ENCODE results near the gene NFIA. TPM values are rescaled to one million over a fixed set of nuclear protein-coding genes. Genes with fewer than 3 reads are reported as not detected.

Gene NFIA
- total and polyA plus RNA-seq, 2 of the 13 experiments (the other 11 are each of a cell fraction or from before 2014, with no cell fraction given): 14.7 to 28.5 TPM

DNA sequence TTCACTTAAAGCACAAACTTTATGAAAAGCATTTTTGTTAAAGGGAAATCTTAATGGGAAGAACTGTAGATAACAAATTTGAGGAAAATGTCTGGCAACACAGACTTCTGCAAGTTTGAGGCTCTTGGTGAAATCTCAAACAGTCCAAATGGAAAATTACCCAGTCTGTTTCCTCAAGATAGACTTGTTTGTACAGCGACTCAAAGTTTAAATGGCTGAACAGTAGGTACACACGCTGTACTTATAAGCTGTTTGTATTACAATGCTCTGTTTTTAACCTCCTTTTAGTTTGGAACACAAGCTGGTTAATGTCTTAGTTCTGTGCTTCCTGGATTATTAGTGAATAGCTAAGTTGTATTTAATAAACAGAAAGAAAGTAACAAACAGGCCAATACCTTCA is 217.1 kb downstream of the NFIA start (continued):
- TF ChIP-seq, protein P1, sequence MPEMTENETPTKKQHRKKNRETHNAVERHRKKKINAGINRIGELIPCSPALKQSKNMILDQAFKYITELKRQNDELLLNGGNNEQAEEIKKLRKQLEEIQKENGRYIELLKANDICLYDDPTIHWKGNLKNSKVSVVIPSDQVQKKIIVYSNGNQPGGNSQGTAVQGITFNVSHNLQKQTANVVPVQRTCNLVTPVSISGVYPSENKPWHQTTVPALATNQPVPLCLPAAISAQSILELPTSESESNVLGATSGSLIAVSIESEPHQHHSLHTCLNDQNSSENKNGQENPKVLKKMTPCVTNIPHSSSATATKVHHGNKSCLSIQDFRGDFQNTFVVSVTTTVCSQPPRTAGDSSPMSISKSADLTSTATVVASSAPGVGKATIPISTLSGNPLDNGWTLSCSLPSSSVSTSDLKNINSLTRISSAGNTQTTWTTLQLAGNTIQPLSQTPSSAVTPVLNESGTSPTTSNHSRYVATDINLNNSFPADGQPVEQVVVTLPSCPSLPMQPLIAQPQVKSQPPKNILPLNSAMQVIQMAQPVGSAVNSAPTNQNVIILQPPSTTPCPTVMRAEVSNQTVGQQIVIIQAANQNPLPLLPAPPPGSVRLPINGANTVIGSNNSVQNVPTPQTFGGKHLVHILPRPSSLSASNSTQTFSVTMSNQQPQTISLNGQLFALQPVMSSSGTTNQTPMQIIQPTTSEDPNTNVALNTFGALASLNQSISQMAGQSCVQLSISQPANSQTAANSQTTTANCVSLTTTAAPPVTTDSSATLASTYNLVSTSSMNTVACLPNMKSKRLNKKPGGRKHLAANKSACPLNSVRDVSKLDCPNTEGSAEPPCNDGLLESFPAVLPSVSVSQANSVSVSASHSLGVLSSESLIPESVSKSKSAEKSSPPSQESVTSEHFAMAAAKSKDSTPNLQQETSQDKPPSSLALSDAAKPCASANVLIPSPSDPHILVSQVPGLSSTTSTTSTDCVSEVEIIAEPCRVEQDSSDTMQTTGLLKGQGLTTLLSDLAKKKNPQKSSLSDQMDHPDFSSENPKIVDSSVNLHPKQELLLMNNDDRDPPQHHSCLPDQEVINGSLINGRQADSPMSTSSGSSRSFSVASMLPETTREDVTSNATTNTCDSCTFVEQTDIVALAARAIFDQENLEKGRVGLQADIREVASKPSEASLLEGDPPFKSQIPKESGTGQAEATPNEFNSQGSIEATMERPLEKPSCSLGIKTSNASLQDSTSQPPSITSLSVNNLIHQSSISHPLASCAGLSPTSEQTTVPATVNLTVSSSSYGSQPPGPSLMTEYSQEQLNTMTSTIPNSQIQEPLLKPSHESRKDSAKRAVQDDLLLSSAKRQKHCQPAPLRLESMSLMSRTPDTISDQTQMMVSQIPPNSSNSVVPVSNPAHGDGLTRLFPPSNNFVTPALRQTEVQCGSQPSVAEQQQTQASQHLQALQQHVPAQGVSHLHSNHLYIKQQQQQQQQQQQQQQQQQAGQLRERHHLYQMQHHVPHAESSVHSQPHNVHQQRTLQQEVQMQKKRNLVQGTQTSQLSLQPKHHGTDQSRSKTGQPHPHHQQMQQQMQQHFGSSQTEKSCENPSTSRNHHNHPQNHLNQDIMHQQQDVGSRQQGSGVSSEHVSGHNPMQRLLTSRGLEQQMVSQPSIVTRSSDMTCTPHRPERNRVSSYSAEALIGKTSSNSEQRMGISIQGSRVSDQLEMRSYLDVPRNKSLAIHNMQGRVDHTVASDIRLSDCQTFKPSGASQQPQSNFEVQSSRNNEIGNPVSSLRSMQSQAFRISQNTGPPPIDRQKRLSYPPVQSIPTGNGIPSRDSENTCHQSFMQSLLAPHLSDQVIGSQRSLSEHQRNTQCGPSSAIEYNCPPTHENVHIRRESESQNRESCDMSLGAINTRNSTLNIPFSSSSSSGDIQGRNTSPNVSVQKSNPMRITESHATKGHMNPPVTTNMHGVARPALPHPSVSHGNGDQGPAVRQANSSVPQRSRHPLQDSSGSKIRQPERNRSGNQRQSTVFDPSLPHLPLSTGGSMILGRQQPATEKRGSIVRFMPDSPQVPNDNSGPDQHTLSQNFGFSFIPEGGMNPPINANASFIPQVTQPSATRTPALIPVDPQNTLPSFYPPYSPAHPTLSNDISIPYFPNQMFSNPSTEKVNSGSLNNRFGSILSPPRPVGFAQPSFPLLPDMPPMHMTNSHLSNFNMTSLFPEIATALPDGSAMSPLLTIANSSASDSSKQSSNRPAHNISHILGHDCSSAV (CRISPR knock-in tag; IDR thresholded peaks at IDR 0.05; ENCODE audit: borderline replicate concordance): no peak
- TF ChIP-seq MIXL1 (CRISPR knock-in tag; IDR thresholded peaks at IDR 0.05): peak; percentile 69; the same call in 1 of the 2 replicates
- TF ChIP-seq CEBPG (CRISPR knock-in tag; IDR thresholded peaks at IDR 0.05): peak; percentile 40; the same call in 1 of the 2 replicates
- peak; percentile 44; the same call in 1 of the 2 replicates for TF ChIP-seq KDM6A (CRISPR knock-in tag; IDR thresholded peaks at IDR 0.05; ENCODE audit: low read depth)
- TF ChIP-seq MED1 (CRISPR knock-in tag; IDR thresholded peaks at IDR 0.05): peak; percentile 40; the same call in 1 of the 2 replicates
- peak; percentile 73; the same call in 1 of the 2 replicates for TF ChIP-seq HMG20A (CRISPR knock-in tag; IDR thresholded peaks at IDR 0.05; ENCODE audit: borderline replicate concordance)
- no peak for TF ChIP-seq SOX6 (IDR thresholded peaks at IDR 0.05)
- peak; percentile 33; the same call in 1 of the 2 replicates for TF ChIP-seq SOX6 (CRISPR knock-in tag; IDR thresholded peaks at IDR 0.05)
- TF ChIP-seq SOX5 (CRISPR knock-in tag; IDR thresholded peaks at IDR 0.05; ENCODE audit: borderline replicate concordance): peak; percentile 75; the same call in 1 of the 2 replicates
- no peak for TF ChIP-seq SOX13 (IDR thresholded peaks at IDR 0.05)
- TF ChIP-seq SOX13 (CRISPR knock-in tag; conservative IDR thresholded peaks at IDR 0.05 in 1 of 2, IDR thresholded peaks at IDR 0.05 in 1 of 2): peak in 1 of 2 experiments; percentile 87; a peak in 2 of 4 replicates
- TF ChIP-seq PCBP1 (IDR thresholded peaks at IDR 0.05; ENCODE audit: borderline replicate concordance, low read depth, low read length): no peak
- no peak for TF ChIP-seq ETV6 (CRISPR knock-in tag; conservative IDR thresholded peaks at IDR 0.05)
- TF ChIP-seq BCL6 (CRISPR knock-in tag; IDR thresholded peaks at IDR 0.05): peak; percentile 70
- 0 out of 2 replicates have a peak, but pooled peaks have one; percentile 38 for TF ChIP-seq ERF (CRISPR knock-in tag; IDR thresholded peaks at IDR 0.05)
- TF ChIP-seq HNF4A (CRISPR knock-in tag; IDR thresholded peaks at IDR 0.05): peak; percentile 64
- no peak for TF ChIP-seq ZSCAN21 (CRISPR knock-in tag; IDR thresholded peaks at IDR 0.05; ENCODE audit: borderline replicate concordance)
- TF ChIP-seq, protein P2, sequence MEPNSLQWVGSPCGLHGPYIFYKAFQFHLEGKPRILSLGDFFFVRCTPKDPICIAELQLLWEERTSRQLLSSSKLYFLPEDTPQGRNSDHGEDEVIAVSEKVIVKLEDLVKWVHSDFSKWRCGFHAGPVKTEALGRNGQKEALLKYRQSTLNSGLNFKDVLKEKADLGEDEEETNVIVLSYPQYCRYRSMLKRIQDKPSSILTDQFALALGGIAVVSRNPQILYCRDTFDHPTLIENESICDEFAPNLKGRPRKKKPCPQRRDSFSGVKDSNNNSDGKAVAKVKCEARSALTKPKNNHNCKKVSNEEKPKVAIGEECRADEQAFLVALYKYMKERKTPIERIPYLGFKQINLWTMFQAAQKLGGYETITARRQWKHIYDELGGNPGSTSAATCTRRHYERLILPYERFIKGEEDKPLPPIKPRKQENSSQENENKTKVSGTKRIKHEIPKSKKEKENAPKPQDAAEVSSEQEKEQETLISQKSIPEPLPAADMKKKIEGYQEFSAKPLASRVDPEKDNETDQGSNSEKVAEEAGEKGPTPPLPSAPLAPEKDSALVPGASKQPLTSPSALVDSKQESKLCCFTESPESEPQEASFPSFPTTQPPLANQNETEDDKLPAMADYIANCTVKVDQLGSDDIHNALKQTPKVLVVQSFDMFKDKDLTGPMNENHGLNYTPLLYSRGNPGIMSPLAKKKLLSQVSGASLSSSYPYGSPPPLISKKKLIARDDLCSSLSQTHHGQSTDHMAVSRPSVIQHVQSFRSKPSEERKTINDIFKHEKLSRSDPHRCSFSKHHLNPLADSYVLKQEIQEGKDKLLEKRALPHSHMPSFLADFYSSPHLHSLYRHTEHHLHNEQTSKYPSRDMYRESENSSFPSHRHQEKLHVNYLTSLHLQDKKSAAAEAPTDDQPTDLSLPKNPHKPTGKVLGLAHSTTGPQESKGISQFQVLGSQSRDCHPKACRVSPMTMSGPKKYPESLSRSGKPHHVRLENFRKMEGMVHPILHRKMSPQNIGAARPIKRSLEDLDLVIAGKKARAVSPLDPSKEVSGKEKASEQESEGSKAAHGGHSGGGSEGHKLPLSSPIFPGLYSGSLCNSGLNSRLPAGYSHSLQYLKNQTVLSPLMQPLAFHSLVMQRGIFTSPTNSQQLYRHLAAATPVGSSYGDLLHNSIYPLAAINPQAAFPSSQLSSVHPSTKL (CRISPR knock-in tag; IDR thresholded peaks at IDR 0.05): peak; percentile 89
- TF ChIP-seq HDAC1 (CRISPR knock-in tag; IDR thresholded peaks at IDR 0.05): 0 out of 2 replicates have a peak, but pooled peaks have one; percentile 30
- TF ChIP-seq DPF2 (CRISPR knock-in tag; IDR thresholded peaks at IDR 0.05; ENCODE audit: borderline replicate concordance, low read depth): 0 out of 2 replicates have a peak, but pooled peaks have one; percentile 33
- TF ChIP-seq POLR2A (IDR thresholded peaks at IDR 0.05; ENCODE audit: insufficient read depth in 1 of 2, low read depth in 2 of 2, low read length in 2 of 2): no peak
- peak; percentile 87 for TF ChIP-seq ISL2 (CRISPR knock-in tag; IDR thresholded peaks at IDR 0.05)
